ENCODE data around the gene C8A. TPM values are rescaled to one million over a fixed set of nuclear protein-coding genes. Genes with fewer than 3 reads are reported as not detected.

C8A gene
- total and polyA plus RNA-seq, 2 of the 13 experiments (the other 11 are each of a cell fraction or from before 2014, with no cell fraction given): 10.5 to 15.0 TPM

DNA sequence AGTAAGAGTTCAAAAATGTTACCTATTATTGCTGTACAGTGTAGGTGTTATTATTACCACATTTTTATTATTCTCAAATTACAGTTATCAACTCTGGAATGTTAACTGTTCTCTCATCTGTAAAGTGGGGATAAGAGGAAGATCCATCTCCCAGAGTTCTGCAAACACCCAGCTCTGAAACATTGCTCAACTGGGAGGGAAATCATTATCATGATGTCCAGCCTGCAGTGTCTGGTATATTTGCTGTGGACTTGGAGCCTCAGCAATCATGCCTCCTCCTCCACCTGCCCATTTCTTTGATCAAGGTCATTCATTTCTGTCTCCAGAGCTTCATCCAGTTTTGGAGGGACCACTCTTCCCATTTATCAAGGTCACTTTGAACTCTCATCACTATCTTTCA, 39.4 kb downstream of the C8A start:
- Histone ChIP-seq H3K4me1 (ENCODE audit: insufficient read depth, low read length) (peaks cover 59% of the 10 kb centered on the region), H3K36me3 (replicated peaks in 1 of 2; ENCODE audit: control insufficient read depth in 1 of 2, insufficient read depth in 2 of 2, low read length in 2 of 2) (no peaks in the 10 kb centered on the region), H3K9ac (ENCODE audit: insufficient read depth, low read depth, low read length) (no peak overlapping the region), H3K4me2 (ENCODE audit: low read depth, low read length) (no peak overlapping the region), H3K9me3 (ENCODE audit: low read length) (no peaks in the 10 kb centered on the region), H3K79me2 (ENCODE audit: insufficient read depth, low read length) (no peaks in the 10 kb centered on the region), H3K4me3 (replicated peaks in 1 of 3; ENCODE audit: insufficient read depth in 1 of 3, low read depth in 2 of 3, low read length in 3 of 3) (no peak overlapping the region), H3K27ac (ENCODE audit: extremely low read length, insufficient read depth, low read length) (no peak overlapping the region), H2AFZ (ENCODE audit: low read length) (no peak overlapping the region), H3K27me3 (ENCODE audit: control insufficient read depth in 1 of 2, insufficient read depth in 2 of 2, low read length in 2 of 2) (no peaks in the 10 kb centered on the region), H4K20me1 (ENCODE audit: insufficient read depth, low read length) (no peaks in the 10 kb centered on the region)
- ATAC-seq: no peak
- POLR2A ChIA-PET: interaction anchor here (1.9 kb wide), 1 partner anchor 39 kb away, joined by 4 read pairs; the partner anchor contains the start of gene C8A
- CTCF ChIA-PET (ENCODE audit: low intra/inter-chr PET ratio, low total read pairs): no interaction called here
- FAIRE-seq: no peak
- BruUV-seq (replicated peaks): no TSS peak
- in situ Hi-C loops (cut with HindIII; ENCODE audit: extremely low pct_ligation_motif_present, low pct_unique_long_range_greater_than_20kb): no loop called here
- intact Hi-C loops (cut with micrococcal nuclease; ENCODE audit: unreplicated experiment): no loop called here
- TF ChIP-seq CEBPB (IDR thresholded peaks at IDR 0.05; ENCODE audit: borderline replicate concordance, low read depth, low read length) (peak; percentile 16; the same call in 1 of the 2 replicates), NCOA2 (CRISPR knock-in tag; IDR thresholded peaks at IDR 0.05) (no peak), TP53 (CRISPR knock-in tag; conservative IDR thresholded peaks at IDR 0.05) (no peak), MXI1 (IDR thresholded peaks at IDR 0.05; ENCODE audit: borderline replicate concordance, low read depth, low read length) (no peak), ZNF629 (CRISPR knock-in tag; conservative IDR thresholded peaks at IDR 0.05) (peak; percentile 62; the same call in 1 of the 2 replicates), HNRNPL (IDR thresholded peaks at IDR 0.05; ENCODE audit: low read depth, low read length) (no peak), ZFP36 (IDR thresholded peaks at IDR 0.05; ENCODE audit: borderline replicate concordance, low read depth, low read length, partially characterized antibody) (no peak)
- TF ChIP-seq, protein P1, sequence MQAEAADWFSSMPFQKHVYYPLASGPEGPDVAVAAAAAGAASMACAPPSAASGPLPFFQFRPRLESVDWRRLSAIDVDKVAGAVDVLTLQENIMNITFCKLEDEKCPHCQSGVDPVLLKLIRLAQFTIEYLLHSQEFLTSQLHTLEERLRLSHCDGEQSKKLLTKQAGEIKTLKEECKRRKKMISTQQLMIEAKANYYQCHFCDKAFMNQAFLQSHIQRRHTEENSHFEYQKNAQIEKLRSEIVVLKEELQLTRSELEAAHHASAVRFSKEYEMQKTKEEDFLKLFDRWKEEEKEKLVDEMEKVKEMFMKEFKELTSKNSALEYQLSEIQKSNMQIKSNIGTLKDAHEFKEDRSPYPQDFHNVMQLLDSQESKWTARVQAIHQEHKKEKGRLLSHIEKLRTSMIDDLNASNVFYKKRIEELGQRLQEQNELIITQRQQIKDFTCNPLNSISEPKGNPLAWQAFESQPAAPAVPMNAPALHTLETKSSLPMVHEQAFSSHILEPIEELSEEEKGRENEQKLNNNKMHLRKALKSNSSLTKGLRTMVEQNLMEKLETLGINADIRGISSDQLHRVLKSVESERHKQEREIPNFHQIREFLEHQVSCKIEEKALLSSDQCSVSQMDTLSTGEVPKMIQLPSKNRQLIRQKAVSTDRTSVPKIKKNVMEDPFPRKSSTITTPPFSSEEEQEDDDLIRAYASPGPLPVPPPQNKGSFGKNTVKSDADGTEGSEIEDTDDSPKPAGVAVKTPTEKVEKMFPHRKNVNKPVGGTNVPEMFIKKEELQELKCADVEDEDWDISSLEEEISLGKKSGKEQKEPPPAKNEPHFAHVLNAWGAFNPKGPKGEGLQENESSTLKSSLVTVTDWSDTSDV (CRISPR knock-in tag; IDR thresholded peaks at IDR 0.05): no peak
- DNase-seq (ENCODE audit: low spot score): no peak

Data from HepG2 (cell line).